ENCODE measurements around the gene CCNE1. TPM values are rescaled to one million over a fixed set of nuclear protein-coding genes. Genes with fewer than 3 reads are reported as not detected.

The CCNE1 gene
- total RNA-seq, 1 donor, result 5.4 TPM

DNA sequence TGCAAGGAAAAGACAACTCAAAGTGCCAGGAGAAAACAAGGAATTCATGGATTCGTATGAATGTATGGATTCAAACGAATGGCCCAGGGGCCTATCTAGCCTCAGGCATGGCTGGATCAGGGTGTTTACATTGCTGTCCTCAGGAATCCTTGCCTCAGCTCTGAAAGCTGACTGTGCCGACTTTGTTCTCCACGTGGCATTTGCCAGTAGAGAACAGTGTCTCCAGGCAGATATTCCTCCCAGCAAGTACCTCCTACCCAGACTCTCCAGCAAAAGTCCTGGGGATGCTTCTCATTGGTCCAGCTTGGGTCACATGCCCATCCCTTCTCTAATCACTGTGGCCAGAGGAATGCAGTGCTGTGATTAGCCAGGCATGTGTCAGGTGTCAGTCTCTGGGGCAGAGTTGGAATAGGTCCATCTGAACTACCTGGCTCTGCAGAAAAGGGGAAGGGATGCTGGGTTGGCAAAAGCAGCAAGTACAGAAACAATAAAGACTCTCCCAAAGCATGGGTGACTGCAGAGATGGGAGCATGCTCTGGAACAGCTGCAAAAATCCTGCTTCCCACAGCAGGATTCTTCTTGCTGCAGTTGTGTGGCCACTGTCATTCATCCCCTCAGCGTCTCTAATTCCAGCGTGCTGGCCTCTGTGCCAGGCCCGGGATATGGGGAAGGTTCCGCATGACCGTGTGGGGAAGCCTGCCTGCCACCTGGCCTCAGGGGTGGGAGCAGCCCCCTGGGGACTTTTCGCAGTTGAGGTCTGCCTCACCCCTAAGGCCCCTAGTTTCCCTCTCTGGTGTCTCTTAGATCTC lies 30.0 kb downstream of the CCNE1 start:
- H3K9me3 ChIP-seq (ENCODE audit: low read depth, low read length), result no peaks in the 10 kb centered on the region
- no peak overlapping the region for H3K4me3 ChIP-seq (ENCODE audit: low read length)
- H3K27me3 ChIP-seq (ENCODE audit: insufficient read depth, low read length), result no peaks in the 10 kb centered on the region
- H3K4me1 ChIP-seq (ENCODE audit: insufficient read depth, low read length), result peaks cover 36% of the 10 kb centered on the region

DNA sequence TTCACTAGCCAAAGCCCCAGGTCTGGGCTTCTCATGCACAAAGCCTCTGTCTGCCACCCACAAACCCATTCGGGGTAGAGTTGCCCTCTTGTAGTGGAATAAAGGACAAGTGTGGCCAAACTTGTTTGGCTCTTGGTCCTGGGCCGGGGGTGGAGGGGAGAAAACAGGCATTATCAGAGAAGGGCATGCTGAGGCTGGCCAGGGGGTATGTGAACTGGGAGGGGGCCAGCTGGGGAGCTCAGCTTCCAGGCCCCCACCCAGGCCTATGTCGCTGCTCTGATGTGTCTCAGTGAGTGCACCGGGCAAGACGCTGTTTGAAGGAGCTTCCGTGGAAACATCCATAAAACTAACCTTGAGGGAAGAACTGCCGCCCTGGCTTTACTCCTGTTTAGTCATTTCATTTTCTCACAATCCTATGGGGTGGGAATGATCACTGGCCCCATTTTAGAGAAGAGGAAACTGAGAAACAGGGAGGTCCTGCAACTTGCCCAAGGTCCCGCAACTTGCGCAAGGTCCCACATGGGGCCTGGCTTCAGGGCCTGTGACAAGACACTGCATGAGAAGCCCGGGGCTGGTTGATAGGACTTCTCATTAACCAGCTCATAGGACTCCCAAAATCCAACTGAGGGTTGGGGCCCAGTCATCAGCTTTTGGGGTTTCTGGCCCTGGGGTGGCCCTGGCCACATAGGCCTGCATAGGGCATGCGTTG lies 30.8 kb downstream of the CCNE1 start:
- no peaks in the 10 kb centered on the region for H3K27me3 ChIP-seq (ENCODE audit: insufficient read depth, low read length)
- peaks cover 28% of the 10 kb centered on the region for H3K4me1 ChIP-seq (ENCODE audit: insufficient read depth, low read length)
- no peak overlapping the region for H3K4me3 ChIP-seq (ENCODE audit: low read length)
- H3K9me3 ChIP-seq (ENCODE audit: low read depth, low read length), result no peaks in the 10 kb centered on the region

DNA sequence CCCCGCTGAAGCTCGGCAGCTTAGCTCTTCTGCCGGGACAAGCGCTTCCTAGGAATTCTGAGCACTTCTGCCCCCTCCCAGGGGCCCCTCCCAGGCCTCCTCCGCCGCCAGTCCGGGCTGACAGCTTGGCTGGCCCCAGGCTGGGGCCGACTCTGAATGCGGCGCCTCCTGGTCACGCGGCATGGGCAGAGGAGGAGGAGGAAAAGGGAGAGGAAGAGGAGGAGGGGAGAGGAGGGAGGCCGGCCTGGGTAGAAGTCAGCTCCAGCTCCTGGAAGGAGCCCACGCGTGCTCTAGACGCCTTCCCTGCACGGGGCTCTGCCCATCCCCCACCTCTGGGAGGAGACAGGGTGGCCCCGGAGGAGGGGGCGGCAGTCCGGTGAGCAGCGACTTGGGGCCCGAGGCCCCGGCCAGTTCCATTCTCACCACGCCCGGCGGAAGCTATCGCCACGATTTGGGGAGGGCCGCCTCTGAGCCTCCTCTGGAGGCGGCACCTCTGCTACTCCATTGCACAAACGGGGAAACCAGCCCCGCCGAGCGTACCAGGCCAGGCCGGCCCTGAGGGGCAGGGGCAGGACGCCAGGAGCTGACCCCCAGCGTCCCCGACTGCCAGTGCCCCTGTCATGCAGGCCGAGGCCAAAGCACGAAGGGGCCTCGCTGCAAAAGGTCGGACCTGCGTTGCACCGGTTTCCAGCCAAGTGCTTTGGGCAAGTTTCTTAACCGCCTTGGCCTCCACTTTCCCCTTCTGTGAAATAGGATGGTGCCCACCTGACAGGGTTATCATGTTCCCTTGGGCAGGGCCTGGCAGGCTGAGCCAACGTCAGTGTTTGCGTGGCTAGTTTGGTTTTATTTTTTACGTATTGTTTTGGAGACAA lies 31.6 kb downstream of the CCNE1 start:
- Histone ChIP-seq H3K9me3 (ENCODE audit: low read depth, low read length) (no peaks in the 10 kb centered on the region), H3K4me1 (ENCODE audit: insufficient read depth, low read length) (peaks cover 26% of the 10 kb centered on the region), H3K4me3 (ENCODE audit: low read length) (no peak overlapping the region), H3K27me3 (ENCODE audit: insufficient read depth, low read length) (no peaks in the 10 kb centered on the region)

DNA sequence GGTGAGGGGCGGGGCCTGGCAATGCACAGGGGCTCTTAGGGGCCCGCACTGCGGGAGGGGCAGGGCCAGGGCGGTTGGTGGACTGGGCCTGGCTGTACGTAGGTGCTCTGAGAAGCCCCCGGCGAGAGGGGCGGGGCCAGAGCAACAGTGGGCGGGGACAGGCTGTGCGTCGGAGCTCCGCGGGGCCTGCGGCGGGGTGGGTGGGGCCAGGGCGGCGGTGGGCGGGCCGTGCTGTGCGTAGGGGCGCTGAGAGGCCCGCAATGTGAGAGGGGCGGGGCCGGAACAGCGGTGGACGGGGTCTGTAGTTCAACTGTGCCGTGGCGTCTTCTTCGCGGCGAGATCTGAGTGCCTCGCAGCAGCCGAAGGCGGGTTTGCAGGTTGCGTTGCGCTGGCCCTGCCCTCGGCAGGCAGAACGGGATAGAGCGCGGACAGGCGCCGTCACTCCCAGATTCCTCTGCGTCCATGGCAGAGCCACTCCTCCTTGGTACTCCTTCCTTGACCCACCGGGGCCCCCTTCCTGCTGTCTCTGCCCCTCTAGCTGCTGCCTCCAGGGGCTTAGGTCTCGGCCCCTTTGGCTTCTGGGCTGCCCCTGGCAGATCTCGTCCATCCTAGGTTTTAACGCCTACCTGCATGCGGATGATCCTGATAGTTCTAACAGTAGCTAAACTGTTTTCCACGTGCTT lies 33.2 kb downstream of the CCNE1 start:
- Histone ChIP-seq H3K4me1 (ENCODE audit: insufficient read depth, low read length) (peaks cover 26% of the 10 kb centered on the region), H3K4me3 (ENCODE audit: low read length) (peak overlapping the region; percentile 67), H3K27me3 (ENCODE audit: insufficient read depth, low read length) (no peaks in the 10 kb centered on the region), H3K9me3 (ENCODE audit: low read depth, low read length) (no peaks in the 10 kb centered on the region)

DNA sequence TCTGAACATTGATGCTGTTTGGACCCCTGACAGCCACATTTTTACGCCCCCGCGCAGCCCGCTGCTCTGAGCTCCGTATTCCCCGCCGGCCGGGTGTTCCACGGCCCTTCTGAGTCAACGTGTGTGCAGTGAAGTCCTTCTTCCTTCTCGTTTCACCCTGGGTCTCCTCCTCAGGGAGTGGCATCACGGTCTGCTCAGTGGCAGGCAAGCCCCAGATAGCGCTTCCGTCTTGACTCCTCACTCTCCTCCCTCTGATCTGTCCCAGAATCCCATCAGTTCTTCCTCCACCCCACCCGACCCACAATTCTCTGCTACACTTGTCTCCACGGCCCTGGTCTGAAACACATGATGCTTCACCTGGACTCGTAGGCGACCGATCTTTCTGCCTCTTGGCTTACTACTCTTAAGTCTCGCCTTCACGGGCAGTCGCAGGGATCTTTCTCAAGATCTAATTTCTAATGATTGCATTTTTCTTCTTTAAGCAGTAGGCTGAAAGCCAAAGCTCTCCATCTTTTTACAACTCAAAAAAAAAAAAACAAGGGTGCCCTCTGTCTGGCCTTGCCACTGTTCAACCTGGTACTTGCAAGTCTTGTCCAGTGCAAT lies 33.9 kb downstream of the CCNE1 start:
- Histone ChIP-seq H3K4me1 (ENCODE audit: insufficient read depth, low read length) (peaks cover 26% of the 10 kb centered on the region), H3K27me3 (ENCODE audit: insufficient read depth, low read length) (no peaks in the 10 kb centered on the region), H3K9me3 (ENCODE audit: low read depth, low read length) (no peaks in the 10 kb centered on the region), H3K4me3 (ENCODE audit: low read length) (peak overlapping the region; percentile 67)

DNA sequence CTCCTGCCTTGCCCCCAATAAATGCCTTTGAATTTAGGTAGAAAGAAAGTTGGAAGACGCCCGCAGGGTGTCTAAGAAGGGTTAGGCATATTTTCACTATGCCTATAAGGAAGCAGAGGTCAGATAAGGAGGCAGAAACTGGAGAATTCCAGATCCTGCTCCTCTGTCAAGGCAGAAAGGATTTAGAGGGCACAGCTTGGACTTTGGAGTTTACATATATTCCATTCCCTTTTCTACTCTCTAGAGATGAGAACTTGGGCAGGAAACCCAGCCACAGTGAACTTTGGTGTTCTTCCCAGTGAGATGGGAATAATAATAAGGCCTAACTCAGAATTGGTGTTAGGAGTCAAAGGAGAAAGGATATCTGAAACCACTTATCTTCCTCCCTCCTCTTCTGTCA lies 37.4 kb downstream of the CCNE1 start:
- H3K4me3 ChIP-seq (ENCODE audit: low read length), result no peak overlapping the region
- no peaks in the 10 kb centered on the region for H3K9me3 ChIP-seq (ENCODE audit: low read depth, low read length)
- H3K4me1 ChIP-seq (ENCODE audit: insufficient read depth, low read length), result peaks cover 9% of the 10 kb centered on the region

DNA sequence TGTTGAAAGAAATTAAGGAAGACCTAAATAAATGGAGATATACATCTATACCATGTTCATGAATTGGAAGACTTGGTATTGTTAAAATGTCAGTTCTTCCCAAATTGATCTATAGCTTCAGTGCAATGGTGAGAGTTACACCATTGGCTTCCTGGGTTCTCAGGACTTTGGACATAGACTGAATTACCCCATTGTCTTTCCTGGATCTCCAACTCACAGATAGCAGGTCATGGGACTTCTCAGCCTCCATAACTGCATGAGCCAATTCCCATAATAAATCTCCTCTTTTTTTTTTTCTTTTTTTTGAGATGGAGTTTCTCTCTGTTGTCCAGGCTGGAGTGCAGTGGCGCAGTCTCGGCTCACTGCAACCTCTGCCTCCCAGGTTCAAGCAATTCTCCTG lies 38.7 kb downstream of the CCNE1 start:
- no peaks in the 10 kb centered on the region for H3K9me3 ChIP-seq (ENCODE audit: low read depth, low read length)

More for the DNA sequence above, 37.4 kb downstream of the CCNE1 start:
- H3K27me3 ChIP-seq (ENCODE audit: insufficient read depth, low read length), result no peaks in the 10 kb centered on the region

DNA sequence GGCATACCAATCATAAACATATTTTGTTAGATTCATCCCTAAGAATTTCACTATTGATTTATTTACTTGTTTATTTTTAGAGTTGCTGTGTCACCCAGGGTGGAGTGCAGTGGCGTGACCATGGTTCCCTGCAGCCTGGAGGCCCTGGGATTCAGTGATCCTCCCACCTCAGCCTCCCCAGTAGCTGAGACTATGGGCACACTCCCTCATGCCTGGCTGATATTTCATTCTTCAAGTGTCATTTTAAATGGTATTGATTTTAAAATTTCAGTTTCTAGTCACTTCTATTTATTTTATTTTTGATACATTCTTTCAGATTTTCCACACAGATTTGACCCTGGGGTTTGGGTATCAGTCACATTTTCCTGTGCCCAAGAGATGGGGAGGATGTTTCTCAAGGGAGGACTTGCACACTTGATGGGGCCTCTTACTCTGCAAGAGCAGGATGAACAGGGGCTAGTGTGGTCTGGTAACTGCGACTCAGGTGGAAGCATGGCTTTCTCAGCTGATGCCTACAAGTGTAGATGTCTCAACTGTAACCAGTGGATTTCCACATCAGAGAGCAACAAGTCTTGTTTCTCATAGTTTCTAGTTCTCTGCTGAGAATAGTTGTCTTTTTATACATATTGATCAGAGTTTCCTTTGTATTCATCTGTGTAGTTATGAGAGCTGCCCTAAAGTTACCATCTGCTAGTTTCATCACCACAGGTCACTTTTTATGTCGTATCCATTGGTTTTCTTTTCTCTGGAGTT lies 40.2 kb downstream of the CCNE1 start:
- H3K9me3 ChIP-seq (ENCODE audit: low read depth, low read length), result no peaks in the 10 kb centered on the region

More for the DNA sequence above, 38.7 kb downstream of the CCNE1 start:
- H3K4me1 ChIP-seq (ENCODE audit: insufficient read depth, low read length), result peaks cover 5% of the 10 kb centered on the region
- H3K27me3 ChIP-seq (ENCODE audit: insufficient read depth, low read length), result no peaks in the 10 kb centered on the region
- no peak overlapping the region for H3K4me3 ChIP-seq (ENCODE audit: low read length)

DNA sequence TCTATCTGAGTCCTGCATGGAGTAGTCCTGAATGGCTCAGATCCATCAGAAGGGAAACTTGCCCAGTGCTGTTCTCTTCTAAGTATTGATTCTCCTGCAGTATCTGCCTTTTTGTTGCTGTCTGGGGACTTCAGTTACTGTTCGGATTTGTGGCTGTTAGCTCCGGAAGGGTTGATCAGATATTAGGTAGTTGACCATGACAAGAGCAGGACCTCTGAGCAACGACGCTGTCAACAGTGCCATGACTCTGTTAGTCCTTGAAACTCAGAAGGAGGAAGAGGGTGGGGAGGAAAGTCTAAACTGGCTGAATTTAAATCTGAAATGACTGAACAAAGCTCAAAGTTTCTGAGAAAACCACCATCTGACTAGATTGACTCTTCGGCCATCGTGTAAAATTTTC lies 42.2 kb downstream of the CCNE1 start:
- Histone ChIP-seq H3K4me1 (ENCODE audit: insufficient read depth, low read length) (no peaks in the 10 kb centered on the region), H3K4me3 (ENCODE audit: low read length) (no peak overlapping the region), H3K27me3 (ENCODE audit: insufficient read depth, low read length) (no peaks in the 10 kb centered on the region), H3K9me3 (ENCODE audit: low read depth, low read length) (no peaks in the 10 kb centered on the region)

More for the DNA sequence above, 40.2 kb downstream of the CCNE1 start:
- H3K4me3 ChIP-seq (ENCODE audit: low read length), result no peak overlapping the region
- no peaks in the 10 kb centered on the region for H3K4me1 ChIP-seq (ENCODE audit: insufficient read depth, low read length)
- H3K27me3 ChIP-seq (ENCODE audit: insufficient read depth, low read length), result no peaks in the 10 kb centered on the region

DNA sequence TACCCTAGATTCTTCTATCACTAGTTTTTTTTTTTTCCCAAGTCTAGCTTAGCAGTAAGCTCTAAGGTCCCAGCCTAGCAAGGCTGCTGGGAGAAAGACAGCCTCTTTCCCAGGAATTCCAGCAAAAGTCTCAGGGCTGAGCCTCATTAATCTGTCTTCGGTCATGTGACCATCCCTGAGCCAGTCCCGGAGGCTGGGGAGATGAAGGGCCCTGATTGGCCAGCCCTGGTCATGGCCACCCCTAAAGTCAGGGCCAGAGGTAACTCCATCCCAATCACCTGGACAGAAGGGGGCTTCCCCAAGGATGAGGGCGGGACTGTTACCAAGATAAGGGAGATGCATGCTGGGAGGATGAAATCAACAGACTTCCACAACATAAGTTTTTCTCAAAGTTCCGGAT lies 43.3 kb downstream of the CCNE1 start:
- no peaks in the 10 kb centered on the region for H3K4me1 ChIP-seq (ENCODE audit: insufficient read depth, low read length)
- no peaks in the 10 kb centered on the region for H3K9me3 ChIP-seq (ENCODE audit: low read depth, low read length)
- no peak overlapping the region for H3K4me3 ChIP-seq (ENCODE audit: low read length)
- no peaks in the 10 kb centered on the region for H3K27me3 ChIP-seq (ENCODE audit: insufficient read depth, low read length)

DNA sequence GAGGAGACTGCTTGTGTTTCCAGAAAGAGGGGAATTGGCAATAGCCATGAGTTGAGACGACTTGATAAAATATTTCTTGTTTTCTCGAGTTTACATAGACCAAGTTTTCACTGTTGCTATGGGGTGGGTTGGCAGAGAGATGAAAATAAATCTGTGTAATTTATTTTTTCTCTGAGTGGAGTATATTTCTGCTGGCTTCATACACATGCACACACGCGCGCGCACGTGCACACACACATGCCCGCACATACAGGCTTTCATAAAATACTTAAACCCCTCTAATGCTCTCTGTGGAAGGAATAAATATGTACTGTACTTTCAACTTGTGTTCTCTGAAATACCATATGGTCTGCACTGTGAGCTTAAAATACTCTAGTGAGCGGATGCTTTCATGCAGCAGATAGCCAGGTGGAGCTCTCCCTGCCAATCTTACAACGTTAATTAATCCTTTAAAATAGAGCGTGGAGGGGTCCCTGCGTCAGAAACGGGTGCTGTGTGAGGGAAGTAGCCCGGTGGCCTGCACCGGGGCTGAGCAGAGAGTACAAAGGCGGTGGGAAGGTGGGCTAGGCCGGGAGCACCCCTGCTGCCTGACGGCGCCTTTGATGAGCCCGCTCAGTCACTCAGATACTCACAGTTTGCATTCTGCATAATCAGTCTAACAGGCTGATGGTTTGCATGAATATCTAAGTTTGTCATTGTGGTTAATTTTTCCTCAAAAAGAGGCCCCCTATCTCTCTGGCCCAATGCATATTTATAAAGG lies 44.1 kb downstream of the CCNE1 start:
- H3K9me3 ChIP-seq (ENCODE audit: low read depth, low read length), result no peaks in the 10 kb centered on the region
- no peaks in the 10 kb centered on the region for H3K4me1 ChIP-seq (ENCODE audit: insufficient read depth, low read length)
- H3K4me3 ChIP-seq (ENCODE audit: low read length), result no peak overlapping the region
- H3K27me3 ChIP-seq (ENCODE audit: insufficient read depth, low read length), result no peaks in the 10 kb centered on the region

DNA sequence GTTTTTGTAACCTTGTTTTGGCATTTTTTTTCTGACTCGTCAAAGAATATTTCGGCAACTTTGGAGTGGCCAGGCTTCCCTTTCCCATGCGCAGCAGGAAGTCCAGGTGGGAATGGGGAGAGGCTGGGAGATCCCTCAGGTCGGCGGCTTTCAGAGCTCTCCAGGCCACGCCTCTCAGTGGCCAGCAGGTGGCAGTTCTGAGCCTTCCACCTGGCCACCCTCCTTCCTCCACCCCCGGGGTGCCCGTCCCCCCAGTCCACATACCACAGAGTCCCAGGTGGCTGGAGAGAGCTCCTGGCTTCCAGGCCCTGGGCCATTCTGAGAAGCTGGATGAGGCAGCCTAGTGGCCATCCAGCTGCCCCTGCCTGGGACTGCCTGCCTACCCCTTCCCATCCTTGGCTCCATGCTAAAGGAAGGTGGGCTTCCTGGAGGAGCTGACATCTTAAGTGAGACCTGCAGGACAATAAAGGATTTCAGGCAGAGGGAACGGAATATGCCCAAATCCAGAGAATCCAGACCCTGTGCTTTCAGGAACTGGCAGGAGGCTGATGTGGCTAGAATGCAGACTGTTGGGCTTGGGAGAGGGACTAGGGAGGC lies 46.3 kb downstream of the CCNE1 start:
- no peaks in the 10 kb centered on the region for H3K4me1 ChIP-seq (ENCODE audit: insufficient read depth, low read length)

DNA sequence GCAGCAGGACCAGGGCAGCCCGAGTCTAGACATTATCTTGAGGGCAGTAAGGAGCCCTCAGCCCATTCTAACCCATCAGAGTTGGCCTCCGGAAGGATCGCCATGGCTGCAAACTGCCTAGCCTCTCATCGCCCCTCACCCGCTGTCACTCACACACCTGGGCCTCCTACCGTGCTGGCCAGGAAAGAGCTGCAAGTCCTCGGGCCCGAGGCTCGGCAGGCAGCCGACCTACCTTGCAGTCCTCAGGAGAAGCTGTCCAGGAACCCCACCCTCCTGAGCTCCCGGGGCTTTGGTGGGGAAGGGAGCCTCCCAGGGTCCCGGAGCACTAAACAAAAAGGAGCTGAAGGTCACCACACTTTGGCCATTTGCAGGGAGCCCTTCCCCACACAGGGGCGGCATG lies 46.8 kb downstream of the CCNE1 start:
- H3K4me1 ChIP-seq (ENCODE audit: insufficient read depth, low read length), result no peaks in the 10 kb centered on the region
- no peak overlapping the region for H3K4me3 ChIP-seq (ENCODE audit: low read length)
- H3K9me3 ChIP-seq (ENCODE audit: low read depth, low read length), result no peaks in the 10 kb centered on the region
- H3K27me3 ChIP-seq (ENCODE audit: insufficient read depth, low read length), result no peaks in the 10 kb centered on the region

More for the DNA sequence above, 46.3 kb downstream of the CCNE1 start:
- no peaks in the 10 kb centered on the region for H3K9me3 ChIP-seq (ENCODE audit: low read depth, low read length)
- no peak overlapping the region for H3K4me3 ChIP-seq (ENCODE audit: low read length)
- H3K27me3 ChIP-seq (ENCODE audit: insufficient read depth, low read length), result no peaks in the 10 kb centered on the region

Data from mononuclear cell (primary cell).